GM18868 (cell line): ENCODE results near the gene TSC22D4.

Experiments
- ATAC-seq: cut with Tn5 transposase; IDR thresholded peaks from one replicate; pipeline ENCODE4 v1.9.1; 2021; ENCODE audit warnings: mild to moderate bottlenecking, moderate library complexity; ENCODE audit not compliant: unreplicated experiment

TSC22D4 gene

GRCh38 chr7:100493476-100494264, 14.7 kb upstream of the TSC22D4 start:
- ATAC-seq, result no peak

GRCh38 chr7:100492738-100493475, 13.9 kb upstream of the TSC22D4 start:
- ATAC-seq, result no peak

GRCh38 chr7:100491192-100491578, 12.2 kb upstream of the TSC22D4 start:
- ATAC-seq, result no peak

GRCh38 chr7:100490483-100491191, 11.6 kb upstream of the TSC22D4 start:
- no peak for ATAC-seq

- peak; percentile 50 for ATAC-seq
Measured at GRCh38 chr7:100489824-100490223, 10.8 kb upstream of the TSC22D4 start.

GRCh38 chr7:100489121-100489520, 10.1 kb upstream of the TSC22D4 start:
- no peak for ATAC-seq

- no peak for ATAC-seq
Measured at GRCh38 chr7:100488333-100489095, 9.5 kb upstream of the TSC22D4 start.

GRCh38 chr7:100486753-100487446, 7.9 kb upstream of the TSC22D4 start:
- ATAC-seq, result no peak

- no peak for ATAC-seq
Measured at GRCh38 chr7:100486111-100486636, 7.2 kb upstream of the TSC22D4 start.

GRCh38 chr7:100485471-100485876, 6.5 kb upstream of the TSC22D4 start:
- no peak for ATAC-seq

- ATAC-seq, result no peak
Measured at GRCh38 chr7:100484673-100485045, 5.6 kb upstream of the TSC22D4 start.

- ATAC-seq, result peak; percentile 19
Measured at GRCh38 chr7:100483722-100484672, 5.0 kb upstream of the TSC22D4 start, which contains the start of gene NYAP1. Gene NYAP1, plus strand, starts transcription at chr7:100483927. Its CDS starts 1,385 bp downstream, at chr7:100485312.

- ATAC-seq, result peak; percentile 61
Measured at GRCh38 chr7:100483090-100483721, 4.2 kb upstream of the TSC22D4 start.

- no peak for ATAC-seq
Measured at GRCh38 chr7:100482728-100483089, 3.7 kb upstream of the TSC22D4 start.

GRCh38 chr7:100481466-100481865, 2.5 kb upstream of the TSC22D4 start:
- no peak for ATAC-seq

- ATAC-seq, result no peak
Measured at GRCh38 chr7:100477871-100478267, 1.1 kb downstream of the TSC22D4 start.

- ATAC-seq, result no peak
Measured at GRCh38 chr7:100476903-100477870, 1.8 kb downstream of the TSC22D4 start.
